ENCODE results near the gene OLFML2B.
"Not testable (repeated sequence)": the region's sequence is repeated elsewhere in the genome, so short reads cannot be mapped to it uniquely, and the experiment has no call there.

Gene OLFML2B

GRCh38 chr1:162056043-162056442, 32.4 kb upstream of the OLFML2B start:
- H3K4me3 Mint-ChIP-seq, result no peak overlapping the region

GRCh38 chr1:162055062-162055461, 31.4 kb upstream of the OLFML2B start:
- Mint-ChIP-seq H3K4me3 (no peak overlapping the region), H3K27ac (no peak overlapping the region), H3K4me1 (no peaks in the 10 kb centered on the region), H3K36me3 (no peaks in the 10 kb centered on the region), H3K27me3 (peaks cover 10% of the 10 kb centered on the region), H3K9me3 (no peaks in the 10 kb centered on the region)
- CTCF ChIA-PET, result interaction anchor here (0.6 to 1.6 kb wide), 4 partner anchors 162 to 815 kb away, joined by 3 to 4 read pairs (median 4); no protein-coding TSS in a partner anchor
- DNase-seq, result no peak

More at GRCh38 chr1:162056043-162056442, 32.4 kb upstream of the OLFML2B start:
- H3K9me3 Mint-ChIP-seq, result no peaks in the 10 kb centered on the region
- no peak overlapping the region for H3K27ac Mint-ChIP-seq
- peak; percentile 62 for DNase-seq
- H3K4me1 Mint-ChIP-seq, result no peaks in the 10 kb centered on the region
- peaks cover 10% of the 10 kb centered on the region for H3K27me3 Mint-ChIP-seq
- no peaks in the 10 kb centered on the region for H3K36me3 Mint-ChIP-seq
- CTCF ChIA-PET, result interaction anchor here (0.6 to 1.6 kb wide), 20 partner anchors 11 to 571 kb away, joined by 3 to 11 read pairs (median 4); partner anchors contain the start of gene NOS1AP

GRCh38 chr1:162053949-162054348, 30.3 kb upstream of the OLFML2B start:
- DNase-seq, H3K9me3 Mint-ChIP-seq, H3K4me3 Mint-ChIP-seq, H3K27ac Mint-ChIP-seq, H3K4me1 Mint-ChIP-seq, H3K36me3 Mint-ChIP-seq: not testable (repeated sequence)
- CTCF ChIA-PET, result interaction anchor here (1.1 to 2.2 kb wide), 2 partner anchors 16 to 258 kb away, joined by 3 to 10 read pairs; no protein-coding TSS in a partner anchor
- H3K27me3 Mint-ChIP-seq, result peaks cover 16% of the 10 kb centered on the region

- Mint-ChIP-seq H3K36me3 (no peaks in the 10 kb centered on the region), H3K27me3 (peaks cover 10% of the 10 kb centered on the region), H3K9me3 (no peaks in the 10 kb centered on the region), H3K27ac (no peak overlapping the region), H3K4me3 (no peak overlapping the region), H3K4me1 (no peaks in the 10 kb centered on the region)
- DNase-seq, result no peak
- CTCF ChIA-PET, result no interaction called here
Observed at GRCh38 chr1:162046921-162047320, 23.3 kb upstream of the OLFML2B start.

GRCh38 chr1:162042361-162042760, 18.7 kb upstream of the OLFML2B start:
- CTCF ChIA-PET, result no interaction called here
- Mint-ChIP-seq H3K4me3 (no peak overlapping the region), H3K9me3 (no peaks in the 10 kb centered on the region), H3K27me3 (peaks cover 13% of the 10 kb centered on the region), H3K27ac (no peak overlapping the region), H3K4me1 (no peaks in the 10 kb centered on the region), H3K36me3 (no peaks in the 10 kb centered on the region)
- DNase-seq, result no peak

GRCh38 chr1:162040657-162041056, 17.0 kb upstream of the OLFML2B start:
- CTCF ChIA-PET, result interaction anchor here (0.7 to 1.6 kb wide), 5 partner anchors 16 to 279 kb away, joined by 3 to 11 read pairs (median 4); no protein-coding TSS in a partner anchor
- no peak for DNase-seq
- Mint-ChIP-seq H3K27ac (no peak overlapping the region), H3K27me3 (peaks cover 14% of the 10 kb centered on the region), H3K9me3 (no peaks in the 10 kb centered on the region), H3K4me3 (no peak overlapping the region), H3K36me3 (no peaks in the 10 kb centered on the region), H3K4me1 (no peaks in the 10 kb centered on the region)

GRCh38 chr1:162040001-162040400, 16.3 kb upstream of the OLFML2B start:
- no peak for DNase-seq
- no peaks in the 10 kb centered on the region for H3K36me3 Mint-ChIP-seq
- no peak overlapping the region for H3K27ac Mint-ChIP-seq
- CTCF ChIA-PET, result interaction anchor here (7.2 kb wide), 1 partner anchor 247 kb away, joined by 158 read pairs; no protein-coding TSS in a partner anchor
- no peak overlapping the region for H3K4me3 Mint-ChIP-seq
- peaks cover 3% of the 10 kb centered on the region for H3K4me1 Mint-ChIP-seq
- peaks cover 10% of the 10 kb centered on the region for H3K27me3 Mint-ChIP-seq
- no peaks in the 10 kb centered on the region for H3K9me3 Mint-ChIP-seq

- CTCF ChIA-PET, result interaction anchor here (1.0 to 7.2 kb wide), 8 partner anchors 10 to 289 kb away, joined by 3 to 158 read pairs (median 6); partner anchors contain the start of gene DUSP12
- Mint-ChIP-seq H3K9me3 (no peaks in the 10 kb centered on the region), H3K36me3 (no peaks in the 10 kb centered on the region), H3K27ac (no peak overlapping the region), H3K27me3 (peaks cover 9% of the 10 kb centered on the region), H3K4me3 (no peak overlapping the region), H3K4me1 (peaks cover 3% of the 10 kb centered on the region)
- DNase-seq, result no peak
Observed at GRCh38 chr1:162038624-162039023, 15.0 kb upstream of the OLFML2B start.

- Mint-ChIP-seq H3K4me3 (no peak overlapping the region), H3K36me3 (no peaks in the 10 kb centered on the region), H3K27me3 (peaks cover 14% of the 10 kb centered on the region), H3K9me3 (no peaks in the 10 kb centered on the region), H3K4me1 (peaks cover 3% of the 10 kb centered on the region), H3K27ac (no peak overlapping the region)
- CTCF ChIA-PET, result interaction anchor here (0.6 to 7.2 kb wide), 12 partner anchors 10 to 286 kb away, joined by 3 to 158 read pairs (median 6); partner anchors contain the start of genes DUSP12 and OLFML2B
- DNase-seq, result no peak
Observed at GRCh38 chr1:162036163-162036562, 12.5 kb upstream of the OLFML2B start.

- peaks cover 23% of the 10 kb centered on the region for H3K27me3 Mint-ChIP-seq
- no peak overlapping the region for H3K4me3 Mint-ChIP-seq
- no peak for DNase-seq
- no peak overlapping the region for H3K27ac Mint-ChIP-seq
- no peaks in the 10 kb centered on the region for H3K36me3 Mint-ChIP-seq
- no peaks in the 10 kb centered on the region for H3K9me3 Mint-ChIP-seq
- H3K4me1 Mint-ChIP-seq, result peaks cover 3% of the 10 kb centered on the region
- CTCF ChIA-PET, result interaction anchor here (1.3 to 7.2 kb wide), 5 partner anchors 11 to 246 kb away, joined by 3 to 158 read pairs (median 5); partner anchors contain the start of gene OLFML2B
Observed at GRCh38 chr1:162035241-162035640, 11.6 kb upstream of the OLFML2B start.

GRCh38 chr1:162033428-162033827, 9.8 kb upstream of the OLFML2B start:
- H3K4me1 Mint-ChIP-seq, result peaks cover 3% of the 10 kb centered on the region
- DNase-seq, result no peak
- H3K4me3 Mint-ChIP-seq, result no peak overlapping the region
- no peaks in the 10 kb centered on the region for H3K36me3 Mint-ChIP-seq
- no peaks in the 10 kb centered on the region for H3K9me3 Mint-ChIP-seq
- no peak overlapping the region for H3K27ac Mint-ChIP-seq
- CTCF ChIA-PET, result interaction anchor here (7.2 kb wide), 1 partner anchor 240 kb away, joined by 158 read pairs; no protein-coding TSS in a partner anchor
- H3K27me3 Mint-ChIP-seq, result peaks cover 34% of the 10 kb centered on the region

GRCh38 chr1:162030759-162031280, 7.2 kb upstream of the OLFML2B start:
- CTCF ChIA-PET, result interaction anchor here (2.2 kb wide), 1 partner anchor 238 kb away, joined by 12 read pairs; no protein-coding TSS in a partner anchor

GRCh38 chr1:162029157-162029556, 5.5 kb upstream of the OLFML2B start:
- Mint-ChIP-seq H3K27me3 (peaks cover 43% of the 10 kb centered on the region), H3K4me3 (no peak overlapping the region), H3K9me3 (no peaks in the 10 kb centered on the region), H3K36me3 (no peaks in the 10 kb centered on the region), H3K27ac (no peak overlapping the region), H3K4me1 (peaks cover 4% of the 10 kb centered on the region)
- DNase-seq, result no peak
- CTCF ChIA-PET, result no interaction called here

More at GRCh38 chr1:162030759-162031280, 7.2 kb upstream of the OLFML2B start:
- Mint-ChIP-seq H3K4me3 (no peak overlapping the region), H3K27ac (no peak overlapping the region), H3K9me3 (no peaks in the 10 kb centered on the region), H3K4me1 (peaks cover 3% of the 10 kb centered on the region), H3K27me3 (peaks cover 31% of the 10 kb centered on the region), H3K36me3 (no peaks in the 10 kb centered on the region)
- DNase-seq, result no peak

- Mint-ChIP-seq H3K27me3 (peaks cover 47% of the 10 kb centered on the region), H3K36me3 (no peaks in the 10 kb centered on the region), H3K4me3 (no peak overlapping the region), H3K9me3 (no peaks in the 10 kb centered on the region), H3K4me1 (peaks cover 6% of the 10 kb centered on the region), H3K27ac (no peak overlapping the region)
- CTCF ChIA-PET, result interaction anchor here (1.1 kb wide), 1 partner anchor 222 kb away, joined by 4 read pairs; no protein-coding TSS in a partner anchor
- DNase-seq, result no peak
Observed at GRCh38 chr1:162028726-162029125, 5.1 kb upstream of the OLFML2B start.

GRCh38 chr1:162026881-162027280, 3.2 kb upstream of the OLFML2B start:
- no peak for DNase-seq
- no peak overlapping the region for H3K4me3 Mint-ChIP-seq
- H3K36me3 Mint-ChIP-seq, result no peaks in the 10 kb centered on the region
- H3K27me3 Mint-ChIP-seq, result peaks cover 65% of the 10 kb centered on the region
- no peak overlapping the region for H3K27ac Mint-ChIP-seq
- no peaks in the 10 kb centered on the region for H3K9me3 Mint-ChIP-seq
- H3K4me1 Mint-ChIP-seq, result peaks cover 10% of the 10 kb centered on the region
- CTCF ChIA-PET, result interaction anchor here (0.7 to 2.0 kb wide), 2 partner anchors 10 to 234 kb away, joined by 3 to 11 read pairs; no protein-coding TSS in a partner anchor

Data from activated naive CD4-positive, alpha-beta T cell treated with anti-CD3 and anti-CD28 coated beads, Interleukin-2, amount 10 ng/mL, durations not matched to agents 7 days and 5 days (primary cell).